WERI-Rb-1 (cell line): ENCODE data around the gene GJA5.

Experiments
- DNase-seq: peaks from one replicate; pipeline ENCODE4 v3.0.0-alpha.2; 2020
- H3K27ac ChIP-seq: fragments of 250-450 bp; sonication (Bioruptor Pico); 2 replicates; pipeline ENCODE4 v1.5.1; 2020; ENCODE audit warnings: mild to moderate bottlenecking, moderate library complexity
- H3K27me3 ChIP-seq: fragments of 250-450 bp; sonication (Bioruptor Pico); 2 replicates; pipeline ENCODE4 v1.5.1; 2021; ENCODE audit warnings: mild to moderate bottlenecking, low read depth, moderate library complexity; ENCODE audit not compliant: insufficient read depth, severe bottlenecking
- H3K36me3 ChIP-seq: fragments of 250-450 bp; sonication (Bioruptor Pico); 2 replicates; pipeline ENCODE4 v1.5.1; 2020; ENCODE audit warnings: mild to moderate bottlenecking, moderate library complexity
- H3K4me3 ChIP-seq: 2 replicates; pipeline ENCODE4 v1.5.1; 2011; ENCODE audit warnings: low read depth, mild to moderate bottlenecking, control low read depth, low read length
- H3K9me3 ChIP-seq: fragments of 250-450 bp; sonication (Bioruptor Pico); 2 replicates; pipeline ENCODE4 v1.5.1; 2021; ENCODE audit warnings: mild to moderate bottlenecking, moderate library complexity; ENCODE audit not compliant: severe bottlenecking
- CTCF ChIP-seq: IDR thresholded peaks from 2 replicates; pipeline ENCODE4 v1.5.1; 2011; ENCODE audit warnings: low read depth, mild to moderate bottlenecking, control low read depth, inconsistent platforms, low read length

Gene GJA5

GRCh38 chr1:147758379-147759100 is 1.9 kb downstream of the GJA5 start:
- Histone ChIP-seq H3K9me3 (no peaks in the 10 kb centered on the region), H3K36me3 (no peaks in the 10 kb centered on the region), H3K4me3 (no peak overlapping the region), H3K27ac (no peak overlapping the region), H3K27me3 (peaks cover 2% of the 10 kb centered on the region)
- DNase-seq = no peak
- TF ChIP-seq CTCF = no peak

- no peaks in the 10 kb centered on the region for H3K9me3 ChIP-seq
- no peaks in the 10 kb centered on the region for H3K27me3 ChIP-seq
- no peak overlapping the region for H3K27ac ChIP-seq
- TF ChIP-seq CTCF = no peak
- no peak for DNase-seq
- H3K4me3 ChIP-seq = no peak overlapping the region
- no peaks in the 10 kb centered on the region for H3K36me3 ChIP-seq
Observed at GRCh38 chr1:147757015-147757990, 3.1 kb downstream of the GJA5 start.

GRCh38 chr1:147756341-147756740 is 4.1 kb downstream of the GJA5 start:
- DNase-seq = no peak
- Histone ChIP-seq H3K27me3 (no peaks in the 10 kb centered on the region), H3K4me3 (no peak overlapping the region), H3K27ac (no peak overlapping the region), H3K9me3 (no peaks in the 10 kb centered on the region), H3K36me3 (no peaks in the 10 kb centered on the region)
- TF ChIP-seq CTCF = no peak

GRCh38 chr1:147754661-147755060 is 5.7 kb downstream of the GJA5 start:
- Histone ChIP-seq H3K36me3 (no peaks in the 10 kb centered on the region), H3K9me3 (no peaks in the 10 kb centered on the region), H3K4me3 (no peak overlapping the region), H3K27me3 (no peaks in the 10 kb centered on the region), H3K27ac (no peak overlapping the region)
- no peak for TF ChIP-seq CTCF
- no peak for DNase-seq

- H3K27me3 ChIP-seq = no peaks in the 10 kb centered on the region
- H3K36me3 ChIP-seq = no peaks in the 10 kb centered on the region
- no peak overlapping the region for H3K4me3 ChIP-seq
- no peaks in the 10 kb centered on the region for H3K9me3 ChIP-seq
- no peak overlapping the region for H3K27ac ChIP-seq
- no peak for DNase-seq
- TF ChIP-seq CTCF = no peak
Observed at GRCh38 chr1:147753081-147753480, 7.3 kb downstream of the GJA5 start.
